NCI-H510A treated with DMSO at 0.1 percent for 48 hours (cell line): Measurements from ENCODE around the gene RNF208.

Source experiments
- DNase-seq: peaks from one replicate; lab custom pipeline; 2025; lab: John Stamatoyannopoulos, UW

The RNF208 gene

GRCh38 chr9:137191691-137192447 is 30.2 kb downstream of the RNF208 start:
- DNase-seq = no peak

GRCh38 chr9:137191245-137191644 is 30.8 kb downstream of the RNF208 start:
- no peak for DNase-seq

DNA sequence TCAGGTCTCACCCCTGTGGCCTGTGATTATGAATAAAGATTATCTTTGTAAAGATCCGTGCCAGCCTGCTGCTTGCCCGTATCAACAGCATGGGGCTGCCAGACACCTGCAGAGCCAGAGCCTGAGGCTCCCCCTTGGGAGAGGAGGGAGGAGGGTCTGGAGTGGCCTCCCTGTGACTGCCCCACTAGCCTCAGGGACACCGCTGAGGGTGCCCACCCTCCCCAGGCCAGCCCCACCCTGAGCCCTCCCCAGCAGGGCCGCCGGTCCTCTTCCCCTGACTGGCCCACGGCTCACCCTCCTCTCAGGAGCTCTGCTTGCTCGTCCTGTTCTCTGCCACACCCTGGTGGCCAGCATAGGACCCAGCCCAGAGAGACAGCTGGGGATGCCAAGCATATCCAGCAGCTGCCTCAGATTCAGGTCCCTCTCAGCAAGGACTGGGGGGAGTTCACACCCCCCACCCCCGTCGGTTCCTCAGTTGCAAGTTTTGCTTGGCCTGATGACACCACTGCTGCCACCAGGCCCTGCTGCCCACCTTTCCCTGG is 31.7 kb downstream of the RNF208 start:
- no peak for DNase-seq

DNA sequence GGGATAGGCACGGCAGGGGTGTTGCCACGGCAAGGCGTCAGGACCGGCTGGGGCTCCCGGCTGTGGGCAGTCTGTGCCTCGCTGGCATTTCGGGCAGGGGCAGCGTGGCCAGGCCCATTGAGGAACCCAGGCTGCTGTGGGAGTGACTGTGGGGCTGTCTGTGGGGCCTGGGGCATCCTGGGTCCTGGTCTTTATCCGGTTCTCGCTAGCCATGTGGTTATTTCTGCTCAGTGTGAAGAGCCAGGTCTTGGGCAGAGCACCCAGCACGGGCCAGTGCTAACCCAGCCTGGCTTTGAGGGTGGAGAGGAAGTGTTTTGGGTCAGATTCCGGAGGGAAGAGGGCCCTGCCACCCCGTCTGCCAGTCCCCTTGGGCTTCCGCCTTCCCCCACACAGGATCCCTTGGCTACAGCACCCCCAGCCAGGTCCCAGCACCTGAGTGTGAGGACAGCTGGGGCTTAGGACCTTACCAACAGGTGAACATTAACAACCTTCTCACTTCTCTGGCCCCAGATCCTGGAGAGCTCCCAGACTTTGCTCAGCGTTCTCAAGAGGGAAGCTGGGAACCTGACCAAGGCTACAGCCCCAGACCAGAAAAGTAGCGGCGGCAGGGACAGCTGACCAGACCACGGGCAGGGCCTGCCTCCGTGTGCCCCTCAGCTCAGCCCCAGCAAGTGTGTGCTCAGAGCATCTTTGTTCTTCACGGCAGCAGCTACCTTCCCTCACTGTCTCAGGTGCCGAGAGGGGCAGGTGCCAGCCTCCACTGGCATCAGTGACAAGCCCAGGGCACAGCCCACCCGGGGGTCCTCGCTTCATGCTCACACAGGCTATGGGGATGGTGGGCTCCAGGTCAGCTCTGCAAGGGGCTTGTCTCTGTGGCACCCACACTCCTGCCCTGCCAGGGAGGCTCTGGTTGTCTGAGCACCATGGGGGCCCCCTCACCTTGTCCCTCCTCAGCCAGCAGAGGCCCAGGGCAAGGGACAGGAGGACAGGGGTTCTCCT is 32.4 kb downstream of the RNF208 start:
- no peak for DNase-seq

- peak; percentile 87 for DNase-seq
Measured at GRCh38 chr9:137188490-137189296, 33.3 kb downstream of the RNF208 start, which contains the start of the genes ANAPC2 and SSNA1. ANAPC2 (minus strand) TSS chr9:137188560; CDS start chr9:137188532, 28 bp downstream. SSNA1 (plus strand) TSS chr9:137188676; CDS start chr9:137188727, 51 bp downstream.

DNA sequence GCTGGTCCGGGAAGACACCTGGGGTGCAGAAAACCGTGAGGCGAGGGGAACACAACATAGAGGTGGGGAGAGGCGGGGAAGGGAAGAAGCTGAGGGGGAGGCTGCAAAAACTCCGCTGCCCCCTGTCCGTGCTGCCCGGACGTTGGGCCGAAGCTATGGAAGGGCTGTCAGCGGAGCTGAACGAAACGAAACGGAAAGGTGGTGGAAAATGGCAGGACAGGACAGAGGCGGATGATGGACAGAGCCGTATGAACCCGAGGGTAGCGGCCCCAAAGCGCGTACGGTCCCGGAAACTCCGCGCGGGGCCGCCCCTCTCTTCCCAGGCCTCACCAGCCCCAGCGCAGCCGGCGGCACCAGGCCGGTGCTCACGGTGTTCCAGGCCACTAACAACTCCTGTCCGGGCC is 34.0 kb downstream of the RNF208 start:
- DNase-seq = no peak

- DNase-seq = no peak
Measured at GRCh38 chr9:137187386-137187785, 34.7 kb downstream of the RNF208 start.

GRCh38 chr9:137186385-137186784 is 35.7 kb downstream of the RNF208 start:
- no peak for DNase-seq

GRCh38 chr9:137185921-137186320 is 36.1 kb downstream of the RNF208 start:
- DNase-seq = no peak

DNA sequence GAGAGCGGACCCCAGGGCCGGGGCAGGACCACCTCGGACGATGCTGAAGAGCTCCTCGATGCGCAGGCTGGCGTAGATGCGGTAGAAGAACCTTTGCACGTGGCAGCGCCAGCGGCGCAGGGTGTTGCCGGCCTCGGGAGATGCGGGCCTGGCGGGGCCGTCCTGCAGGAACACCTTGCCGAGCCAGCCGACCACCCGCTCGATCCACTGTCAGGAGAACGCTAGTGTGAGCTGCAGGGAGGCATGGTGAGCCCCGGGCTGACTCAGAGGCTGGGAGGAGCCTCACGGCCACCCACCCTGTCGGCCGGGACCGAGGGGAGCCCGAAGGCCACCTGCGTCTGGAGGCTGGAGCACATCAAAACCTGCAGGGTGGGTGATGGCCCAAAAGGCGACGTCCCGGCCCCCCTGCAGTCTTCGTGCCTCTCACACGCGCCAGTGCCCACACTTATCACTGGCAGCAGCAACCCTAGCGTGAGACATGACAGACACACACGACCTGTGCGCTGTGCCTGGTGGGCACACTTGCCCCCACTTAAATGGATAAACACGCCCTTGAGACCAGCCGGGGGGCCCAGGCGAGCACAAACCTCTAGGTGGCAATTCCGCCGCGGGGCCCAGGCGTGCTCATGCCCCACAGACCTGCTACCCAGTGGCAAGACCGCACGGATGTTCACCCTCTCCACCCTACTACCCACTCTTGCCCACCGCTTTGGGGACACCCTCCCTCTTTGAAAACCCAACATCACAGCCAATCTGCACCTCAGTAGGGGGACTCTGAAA is 37.0 kb downstream of the RNF208 start:
- no peak for DNase-seq

DNA sequence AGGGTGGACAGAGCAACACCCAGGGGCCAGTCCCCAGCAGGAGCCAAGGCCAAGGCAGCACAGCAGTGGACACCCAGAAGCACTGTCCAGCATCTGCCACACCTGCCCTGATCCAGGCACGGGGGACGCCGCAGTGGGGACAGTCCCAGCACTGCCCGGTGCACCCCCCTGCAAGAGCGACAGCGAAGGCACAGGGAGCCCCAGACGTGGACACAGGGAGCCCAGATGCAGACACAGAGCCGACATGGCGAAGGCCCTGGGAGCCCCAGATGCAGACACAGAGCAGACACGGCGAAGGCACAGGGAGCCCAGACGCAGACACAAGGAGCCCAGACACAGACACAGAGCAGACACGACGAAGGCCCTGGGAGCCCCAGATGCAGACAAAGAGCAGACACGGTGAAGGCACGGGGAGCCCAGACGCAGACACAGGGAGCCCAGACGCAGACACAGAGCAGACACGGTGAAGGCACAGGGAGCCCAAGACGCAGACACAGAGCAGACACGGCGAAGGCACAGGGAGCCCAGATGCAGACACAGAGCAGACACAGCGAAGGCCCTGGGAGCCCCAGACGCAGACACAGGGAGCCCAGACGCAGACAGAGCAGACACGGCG is 38.0 kb downstream of the RNF208 start:
- DNase-seq = no peak

- DNase-seq = no peak
Measured at GRCh38 chr9:137182836-137183235, 39.2 kb downstream of the RNF208 start.

DNA sequence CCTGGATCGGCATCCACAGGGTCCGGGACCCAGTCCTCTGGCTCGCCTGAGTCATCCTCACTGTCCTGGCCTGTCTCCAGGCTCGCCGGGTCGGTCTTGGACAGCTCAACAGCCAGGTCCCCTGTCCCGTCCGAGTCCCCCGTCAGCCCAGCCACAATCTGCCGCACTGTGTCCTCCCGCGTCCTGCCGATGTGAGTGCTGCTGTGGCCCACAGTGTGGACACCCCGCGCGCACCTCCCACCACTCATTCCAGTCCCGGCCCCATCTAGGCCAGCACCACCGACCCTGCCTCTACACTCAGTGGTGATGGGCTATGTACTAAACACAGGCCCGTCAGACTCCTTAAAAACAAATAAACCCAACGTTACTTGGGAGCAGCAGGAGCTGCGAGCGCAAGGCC is 40.4 kb downstream of the RNF208 start:
- DNase-seq = no peak

GRCh38 chr9:137180491-137180890 is 41.5 kb downstream of the RNF208 start:
- no peak for DNase-seq

DNA sequence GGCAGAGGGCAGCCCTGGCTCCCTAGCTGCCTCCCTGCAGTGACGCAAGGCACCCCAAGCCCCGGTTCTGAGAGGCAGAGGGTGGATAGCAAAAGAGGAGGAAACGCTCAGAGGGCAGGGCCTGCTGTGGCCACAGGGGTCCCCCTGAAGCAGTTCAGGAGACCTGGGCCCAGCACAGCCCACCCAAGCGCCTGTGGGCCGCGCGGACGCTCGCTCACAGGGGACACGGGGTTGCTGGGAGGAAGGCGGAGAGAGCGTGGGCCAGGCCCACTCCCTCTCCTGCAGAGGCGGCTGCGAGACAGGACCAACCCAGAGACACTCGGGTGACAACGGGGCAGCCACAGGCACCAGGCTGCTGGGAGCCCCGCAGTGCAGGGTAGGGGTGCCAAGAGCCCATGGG is 42.3 kb downstream of the RNF208 start:
- DNase-seq = no peak

DNA sequence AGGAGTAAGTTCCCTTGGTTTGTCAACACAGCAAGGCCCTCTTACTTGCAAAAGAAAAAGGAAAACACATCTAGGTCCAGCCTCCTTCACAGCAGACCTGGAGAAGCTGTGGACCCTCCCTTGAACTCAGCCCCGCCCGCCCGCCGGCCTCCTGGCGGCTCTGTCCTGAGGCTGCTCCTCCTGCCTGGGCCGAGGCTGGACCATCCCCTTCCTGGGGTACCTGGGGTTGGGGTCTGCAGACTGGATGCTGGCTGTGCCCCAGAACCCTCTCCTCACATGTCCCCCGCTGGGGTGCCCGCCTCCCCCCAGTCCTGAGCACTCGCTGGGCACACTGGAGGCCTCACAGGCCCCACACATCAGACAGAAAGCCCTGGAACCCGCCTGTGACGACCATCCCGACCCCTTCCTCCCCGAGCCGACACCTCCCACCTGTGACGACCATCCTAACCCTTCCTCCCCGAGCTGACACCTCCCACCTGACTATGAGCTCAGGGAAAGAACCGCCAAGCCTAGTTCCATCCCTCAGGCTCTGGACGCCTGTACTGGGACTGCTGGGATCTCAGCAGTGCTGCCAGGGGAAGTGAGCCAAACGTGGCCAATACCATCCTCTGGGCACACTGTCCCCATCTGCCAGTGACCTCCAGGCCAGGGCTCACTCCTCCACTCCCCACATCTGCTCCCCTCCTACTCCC is 43.0 kb downstream of the RNF208 start:
- DNase-seq = no peak

- DNase-seq = no peak
Measured at GRCh38 chr9:137178201-137178938, 43.7 kb downstream of the RNF208 start.

DNA sequence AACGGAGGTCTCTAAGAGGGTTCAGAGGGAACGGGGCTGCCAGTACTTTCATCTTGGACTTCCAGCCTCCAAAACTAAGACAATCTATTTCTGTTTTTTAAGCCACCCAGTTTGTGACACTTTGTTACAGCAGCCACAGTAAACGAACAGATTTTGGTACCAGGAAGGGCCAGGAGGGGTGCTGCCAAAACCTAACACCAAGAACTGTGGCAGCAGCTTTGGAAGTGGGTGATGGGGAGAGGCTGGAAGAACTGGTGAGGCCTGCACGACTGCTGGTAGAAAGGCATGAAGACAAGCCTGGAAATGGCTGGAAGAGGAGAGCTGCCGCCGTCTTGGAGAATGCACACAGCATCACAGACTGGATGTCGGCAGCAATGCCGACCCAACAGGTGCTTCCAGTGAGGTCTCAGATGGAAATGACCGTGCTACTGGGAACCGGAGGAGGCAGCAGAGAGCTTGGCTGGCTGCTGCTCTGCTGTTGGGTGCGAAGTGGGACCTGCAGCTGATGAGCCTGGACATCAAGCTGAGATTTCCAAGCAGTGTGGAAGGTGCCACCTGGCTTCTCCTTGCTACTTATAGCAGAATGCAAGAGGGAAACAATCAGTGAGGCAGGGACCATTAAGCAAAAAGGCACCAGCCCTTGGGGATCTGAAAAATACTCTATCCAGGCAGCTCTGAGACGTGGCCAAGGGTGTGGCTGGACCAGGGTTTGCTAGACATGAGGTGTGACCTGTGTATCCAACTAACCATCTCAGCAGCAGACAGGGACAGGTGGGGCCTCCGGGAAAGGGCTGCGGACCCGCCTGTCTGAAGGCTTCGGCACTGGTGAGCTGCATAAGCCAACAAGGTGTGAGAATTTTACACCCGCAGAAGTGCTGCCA is 45.5 kb downstream of the RNF208 start:
- peak; percentile 52 for DNase-seq
